ENCODE data around the gene SLC37A3.

DNA sequence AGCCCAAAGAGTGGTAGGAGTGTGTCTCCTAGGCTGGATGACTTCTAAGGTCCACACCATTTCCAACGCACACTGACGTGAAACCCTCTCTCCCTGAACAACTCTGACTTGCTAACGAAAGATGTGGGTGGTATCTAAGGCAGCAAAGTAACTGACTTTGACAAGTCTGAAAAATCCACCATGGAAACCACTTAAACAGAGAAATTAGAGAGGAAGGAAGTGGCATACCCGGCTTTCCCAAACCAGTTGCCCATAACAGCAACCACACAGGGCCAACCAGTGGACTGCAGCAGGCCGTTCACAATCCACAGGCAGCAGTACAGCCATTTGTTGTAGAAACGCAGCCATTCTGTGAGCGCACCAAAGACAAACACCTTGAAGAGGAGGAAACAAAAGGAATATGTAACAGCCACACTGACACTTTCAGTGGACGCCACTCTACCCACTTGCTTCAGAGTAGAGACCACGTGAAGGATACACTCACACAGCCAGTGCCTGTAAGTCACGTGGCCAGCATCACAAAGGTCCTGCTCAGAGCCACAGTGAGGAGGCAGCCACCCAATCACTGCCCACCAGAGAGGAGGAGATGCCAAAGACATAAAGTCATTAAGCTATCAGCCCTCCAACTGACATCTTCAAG lies 39.8 kb downstream of the SLC37A3 start:
- TF ChIP-seq, protein P1, sequence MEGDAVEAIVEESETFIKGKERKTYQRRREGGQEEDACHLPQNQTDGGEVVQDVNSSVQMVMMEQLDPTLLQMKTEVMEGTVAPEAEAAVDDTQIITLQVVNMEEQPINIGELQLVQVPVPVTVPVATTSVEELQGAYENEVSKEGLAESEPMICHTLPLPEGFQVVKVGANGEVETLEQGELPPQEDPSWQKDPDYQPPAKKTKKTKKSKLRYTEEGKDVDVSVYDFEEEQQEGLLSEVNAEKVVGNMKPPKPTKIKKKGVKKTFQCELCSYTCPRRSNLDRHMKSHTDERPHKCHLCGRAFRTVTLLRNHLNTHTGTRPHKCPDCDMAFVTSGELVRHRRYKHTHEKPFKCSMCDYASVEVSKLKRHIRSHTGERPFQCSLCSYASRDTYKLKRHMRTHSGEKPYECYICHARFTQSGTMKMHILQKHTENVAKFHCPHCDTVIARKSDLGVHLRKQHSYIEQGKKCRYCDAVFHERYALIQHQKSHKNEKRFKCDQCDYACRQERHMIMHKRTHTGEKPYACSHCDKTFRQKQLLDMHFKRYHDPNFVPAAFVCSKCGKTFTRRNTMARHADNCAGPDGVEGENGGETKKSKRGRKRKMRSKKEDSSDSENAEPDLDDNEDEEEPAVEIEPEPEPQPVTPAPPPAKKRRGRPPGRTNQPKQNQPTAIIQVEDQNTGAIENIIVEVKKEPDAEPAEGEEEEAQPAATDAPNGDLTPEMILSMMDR (IDR thresholded peaks at IDR 0.05; ENCODE audit: insufficient read depth, low read depth, low read length) = no peak
- TF ChIP-seq EZH2 (IDR thresholded peaks at IDR 0.05; ENCODE audit: insufficient read depth, low read length) = no peak
